Measurements from ENCODE around the gene PPP1R18.

Gene PPP1R18

GRCh38 chr6:30689022-30689865 is 2.8 kb upstream of the PPP1R18 start:
- DNase-seq (ENCODE audit: low spot score), result no peak

- DNase-seq (ENCODE audit: low spot score), result no peak
These were observed 2.1 kb upstream of the PPP1R18 start for GRCh38 chr6:30688569-30688968.

- no peak for DNase-seq (ENCODE audit: low spot score)
These were observed 1.4 kb upstream of the PPP1R18 start for GRCh38 chr6:30687659-30688431.

GRCh38 chr6:30686908-30687658 is 638 bp upstream of the PPP1R18 start:
- DNase-seq (ENCODE audit: low spot score), result no peak

DNA sequence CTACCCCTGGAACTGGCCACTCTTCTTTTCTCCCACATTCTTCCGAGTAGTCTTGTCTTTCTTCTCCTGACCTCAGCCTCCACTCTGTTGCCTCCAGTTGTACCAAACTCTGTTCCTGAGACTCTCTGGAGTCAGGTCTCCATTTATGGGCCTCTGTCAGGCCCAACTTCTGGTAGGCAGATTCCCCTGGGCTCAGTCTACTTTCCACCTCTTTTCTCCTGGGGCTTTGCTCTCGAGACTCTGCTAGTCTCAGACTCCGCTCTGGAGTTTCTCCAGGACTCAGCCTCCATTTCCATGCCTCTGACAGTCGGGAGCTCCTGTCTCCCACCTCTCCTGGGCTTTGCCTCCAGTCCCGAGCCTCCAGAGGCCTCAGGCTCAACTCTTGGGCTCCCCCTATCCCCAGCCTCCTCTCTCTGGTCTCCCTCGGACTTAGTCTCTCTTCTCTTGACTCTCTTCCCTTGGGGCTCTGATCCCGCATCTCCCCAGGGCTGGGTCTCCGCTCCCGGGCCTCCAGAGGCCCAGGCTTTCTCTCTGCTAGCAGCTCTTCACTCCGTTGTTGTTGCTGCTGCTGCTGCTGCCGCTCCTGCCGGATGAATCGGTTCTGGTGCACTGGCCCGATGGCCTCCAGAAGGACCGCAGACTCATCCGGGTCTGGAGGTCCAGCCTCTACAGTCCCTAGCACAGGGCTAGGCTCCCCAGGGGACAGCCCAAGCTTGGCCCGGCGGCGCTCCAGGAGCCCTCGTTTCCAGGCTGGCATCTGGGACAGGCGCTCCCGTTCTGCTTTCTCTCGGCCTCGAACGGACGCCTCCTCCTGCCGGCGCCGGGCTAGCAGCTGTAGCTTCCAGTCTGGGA is 1.1 kb downstream of the PPP1R18 start:
- no peak for DNase-seq (ENCODE audit: low spot score)

- no peak for DNase-seq (ENCODE audit: low spot score)
These were observed 1.9 kb downstream of the PPP1R18 start for GRCh38 chr6:30684386-30685156.

GRCh38 chr6:30683980-30684338 is 2.5 kb downstream of the PPP1R18 start:
- DNase-seq (ENCODE audit: low spot score), result no peak

GRCh38 chr6:30683183-30683979 is 3.1 kb downstream of the PPP1R18 start:
- no peak for DNase-seq (ENCODE audit: low spot score)

- no peak for DNase-seq (ENCODE audit: low spot score)
These were observed 4.0 kb downstream of the PPP1R18 start for GRCh38 chr6:30682143-30683117.

- no peak for DNase-seq (ENCODE audit: low spot score)
These were observed 4.7 kb downstream of the PPP1R18 start for GRCh38 chr6:30681766-30682142.

DNA sequence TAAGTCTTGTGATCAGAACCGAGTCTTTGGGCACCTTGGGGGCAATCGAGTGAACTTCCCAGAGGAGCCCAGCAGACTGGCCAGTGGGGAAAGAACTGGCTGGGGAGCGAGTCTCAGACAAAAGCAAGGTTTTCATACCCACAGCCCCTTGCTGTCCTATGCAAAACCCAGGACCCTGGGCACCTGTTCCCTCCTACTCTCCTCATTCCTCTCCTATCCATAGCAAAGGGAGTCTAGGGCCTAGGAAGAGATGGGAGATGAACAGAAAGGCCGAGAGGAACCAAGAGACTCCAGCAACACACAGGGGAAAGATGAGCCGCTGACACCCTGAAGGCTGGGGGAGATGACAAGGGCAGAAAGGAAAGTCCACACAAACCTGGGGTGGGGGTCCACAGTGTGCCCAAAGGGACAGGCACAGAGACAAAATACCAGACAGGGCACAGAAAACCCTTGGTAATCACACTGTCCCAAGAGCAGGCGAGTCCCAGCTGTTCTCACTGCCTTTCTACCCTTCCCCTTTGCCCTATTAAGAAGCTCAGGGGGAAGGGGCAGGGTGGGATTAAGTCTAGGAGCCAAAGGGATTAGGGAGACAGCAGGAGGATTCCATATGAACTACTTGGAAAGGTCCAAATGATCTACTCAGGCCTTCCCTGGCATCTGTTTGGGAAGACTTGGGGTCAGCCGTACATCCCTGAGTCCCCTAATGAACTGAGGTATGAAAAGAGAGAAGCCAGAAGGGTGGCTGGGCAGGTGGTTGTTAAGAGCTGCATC is 6.5 kb downstream of the PPP1R18 start:
- no peak for DNase-seq (ENCODE audit: low spot score)

DNA sequence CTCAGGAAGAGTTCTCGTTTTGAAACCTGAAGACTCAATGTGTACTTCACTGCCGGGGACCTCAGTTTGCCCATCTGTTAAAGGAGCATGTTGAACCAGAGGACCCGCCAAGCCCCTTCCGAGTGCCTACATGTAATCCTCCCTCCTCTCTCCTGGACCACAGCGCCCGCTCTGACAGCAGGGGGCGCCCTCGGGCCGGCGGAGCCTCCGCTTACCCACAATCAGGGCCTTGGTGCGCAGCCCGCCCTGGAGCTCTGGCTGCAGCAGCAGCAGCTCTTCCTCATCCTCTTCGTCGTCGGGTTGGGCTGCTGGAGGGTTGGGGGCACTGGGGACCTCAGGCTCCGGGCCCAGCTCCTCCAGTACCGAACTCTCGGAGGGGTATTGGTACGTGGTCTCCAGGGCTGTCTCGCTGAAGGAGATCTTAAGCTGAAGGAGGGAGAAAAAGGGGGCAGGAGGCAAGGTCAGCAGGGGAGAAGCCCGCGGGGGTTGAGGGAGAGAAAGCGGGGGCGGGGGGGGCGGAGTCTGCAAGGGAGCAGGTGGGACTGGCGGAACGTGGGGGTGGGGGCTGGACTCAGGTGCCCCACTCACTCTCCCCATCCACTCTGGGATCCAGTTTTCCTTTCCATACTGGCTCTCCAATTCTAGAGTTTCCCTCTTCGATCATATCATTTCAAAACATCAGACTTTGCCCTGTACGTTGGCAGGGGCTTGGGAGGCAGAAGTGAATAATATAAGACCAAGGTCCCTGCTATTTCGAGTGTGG is 7.3 kb downstream of the PPP1R18 start:
- peak; percentile 84 for DNase-seq (ENCODE audit: low spot score)

- no peak for DNase-seq (ENCODE audit: low spot score)
These were observed 9.7 kb downstream of the PPP1R18 start for GRCh38 chr6:30676660-30677285.

DNA sequence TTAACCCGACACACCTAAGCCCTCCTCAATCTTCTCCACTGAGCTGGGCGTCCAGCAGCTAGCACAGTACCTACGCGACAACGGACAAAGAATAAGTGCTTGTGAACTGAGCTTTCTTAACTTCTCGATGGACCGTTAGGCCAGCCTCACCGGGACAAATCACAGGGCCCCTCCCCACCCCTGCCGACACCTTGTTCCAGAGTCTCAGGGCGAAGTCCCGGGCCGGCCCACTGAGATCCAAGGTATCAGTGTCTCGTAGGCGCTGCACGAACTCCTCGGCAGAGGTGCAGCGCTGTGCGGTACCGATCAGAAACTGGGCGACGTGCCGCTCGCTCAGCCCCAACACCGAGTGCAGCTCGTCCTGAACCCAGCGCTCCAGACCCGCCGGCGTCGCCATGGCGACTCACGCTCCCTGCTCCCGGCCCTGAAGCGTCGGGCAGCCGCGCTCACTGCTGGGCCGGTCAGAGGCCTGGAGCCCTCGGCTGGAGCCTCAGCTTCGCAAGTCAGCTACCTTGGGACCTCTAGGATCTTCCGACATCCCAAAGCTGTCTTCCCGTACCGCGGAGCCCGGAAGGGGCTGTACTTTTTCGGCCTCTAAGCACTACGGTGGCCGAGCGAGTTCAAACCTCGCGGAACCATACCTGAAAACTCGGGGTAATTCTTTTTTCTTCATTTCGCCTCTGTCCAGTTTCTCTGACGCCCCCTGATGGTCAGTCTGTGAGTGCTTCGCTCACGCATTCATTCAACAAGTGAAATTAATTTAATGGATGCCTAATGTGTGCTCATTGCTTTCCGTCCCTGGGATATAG is 13.8 kb downstream of the PPP1R18 start, which contains the start of gene DHX16:
Gene DHX16 (minus strand): TSS at position 562 of the 809 bp plus-strand sequence. CDS start 165 bp downstream, at position 397.
- DNase-seq (ENCODE audit: low spot score), result peak; percentile 98

- DNase-seq (ENCODE audit: low spot score), result no peak
These were observed 15.5 kb downstream of the PPP1R18 start for GRCh38 chr6:30670760-30671527.

Data from hematopoietic multipotent progenitor cell treated with erythropoietin and hydrocortisone succinate and interleukin-3 and kit ligand, for 17 days (in vitro differentiated cells).